GM19351 (cell line): ENCODE measurements around the gene CLP1.

Experiments
- ATAC-seq: cut with Tn5 transposase; IDR thresholded peaks from one replicate; pipeline ENCODE4 v1.9.1; 2021; ENCODE audit warnings: mild to moderate bottlenecking, moderate library complexity; ENCODE audit not compliant: unreplicated experiment

The CLP1 gene

DNA sequence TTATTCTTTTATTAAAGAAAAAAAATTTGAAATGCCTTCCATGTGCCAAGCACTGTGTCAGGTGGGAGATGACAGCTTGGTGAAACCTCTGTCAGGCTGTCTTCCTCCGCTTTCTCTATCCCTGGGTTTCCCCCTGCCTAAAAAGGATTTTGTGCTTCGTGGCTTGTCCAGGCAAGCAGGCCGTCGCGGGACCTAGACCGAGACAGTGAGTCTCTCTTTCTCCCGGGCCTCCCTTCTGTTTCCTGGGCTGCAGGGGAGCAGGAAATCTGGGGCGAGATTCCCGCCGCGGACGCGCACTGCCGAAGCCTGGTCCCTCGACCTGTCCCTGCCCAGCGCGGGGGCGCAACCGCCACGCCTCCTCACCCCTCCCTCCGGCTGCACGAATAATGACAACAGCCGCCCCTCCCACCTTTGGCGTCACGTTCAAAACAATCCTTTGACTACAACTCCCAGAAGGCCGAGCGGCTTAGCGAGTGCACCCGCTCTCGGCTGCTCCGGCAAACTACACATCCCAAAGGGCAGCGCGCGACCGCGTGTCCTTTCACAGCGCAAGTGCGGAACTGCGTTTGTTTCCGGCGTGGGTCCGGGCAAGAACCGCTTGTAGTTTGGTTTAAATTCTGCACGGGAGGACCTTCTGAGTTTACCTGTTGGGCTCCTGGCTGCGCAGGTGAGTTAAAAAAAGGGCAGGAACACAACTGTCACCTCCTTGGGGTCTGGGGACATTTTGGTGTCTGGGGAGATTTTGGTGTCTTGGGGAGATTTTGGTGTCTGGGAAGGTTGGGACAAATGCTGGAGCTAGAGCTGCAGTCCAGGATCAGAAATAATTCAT is at the start of gene CLP1:
CLP1 (plus strand) TSS at position 569 of the 829 bp plus-strand sequence. CDS start 1,715 bp downstream, outside the sequence.
- peak; percentile 98 for ATAC-seq

GRCh38 chr11:57610170-57610569 is 47.4 kb upstream of the CLP1 start:
- no peak for ATAC-seq

DNA sequence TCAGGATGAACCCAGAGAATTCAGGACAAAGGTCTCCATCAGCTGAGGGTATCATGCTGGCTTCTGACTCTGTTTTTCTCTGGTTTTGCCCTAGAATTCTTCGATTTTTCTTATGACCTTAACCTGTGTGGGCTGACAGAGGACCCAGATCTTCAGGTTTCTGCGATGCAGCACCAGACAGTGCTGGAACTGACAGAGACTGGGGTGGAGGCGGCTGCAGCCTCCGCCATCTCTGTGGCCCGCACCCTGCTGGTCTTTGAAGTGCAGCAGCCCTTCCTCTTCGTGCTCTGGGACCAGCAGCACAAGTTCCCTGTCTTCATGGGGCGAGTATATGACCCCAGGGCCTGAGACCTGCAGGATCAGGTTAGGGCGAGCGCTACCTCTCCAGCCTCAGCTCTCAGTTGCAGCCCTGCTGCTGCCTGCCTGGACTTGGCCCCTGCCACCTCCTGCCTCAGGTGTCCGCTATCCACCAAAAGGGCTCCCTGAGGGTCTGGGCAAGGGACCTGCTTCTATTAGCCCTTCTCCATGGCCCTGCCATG is 43.3 kb upstream of the CLP1 start:
- ATAC-seq: no peak

- ATAC-seq: no peak
Measured at GRCh38 chr11:57615308-57615707, 42.3 kb upstream of the CLP1 start.

DNA sequence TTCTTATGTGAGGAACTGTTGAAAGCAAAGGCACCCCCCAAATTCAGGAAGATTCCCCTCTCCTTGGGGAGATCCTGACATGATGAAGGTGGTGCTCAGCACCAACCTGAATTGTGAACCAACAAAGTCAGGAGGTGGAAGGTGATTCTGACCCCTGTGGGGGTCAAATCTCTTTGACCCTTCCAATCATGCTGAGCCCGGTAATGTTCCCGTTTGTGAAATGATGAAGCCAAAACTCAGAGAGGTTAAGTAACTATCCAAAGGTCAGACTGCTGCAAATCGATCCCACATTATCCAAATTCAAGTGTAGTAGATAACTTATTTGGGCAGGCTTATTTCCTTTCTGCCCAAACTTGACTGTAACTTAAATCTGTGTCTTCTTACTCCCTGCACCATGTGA is 41.0 kb upstream of the CLP1 start:
- ATAC-seq: no peak

GRCh38 chr11:57618438-57618837 is 39.1 kb upstream of the CLP1 start:
- ATAC-seq: no peak

DNA sequence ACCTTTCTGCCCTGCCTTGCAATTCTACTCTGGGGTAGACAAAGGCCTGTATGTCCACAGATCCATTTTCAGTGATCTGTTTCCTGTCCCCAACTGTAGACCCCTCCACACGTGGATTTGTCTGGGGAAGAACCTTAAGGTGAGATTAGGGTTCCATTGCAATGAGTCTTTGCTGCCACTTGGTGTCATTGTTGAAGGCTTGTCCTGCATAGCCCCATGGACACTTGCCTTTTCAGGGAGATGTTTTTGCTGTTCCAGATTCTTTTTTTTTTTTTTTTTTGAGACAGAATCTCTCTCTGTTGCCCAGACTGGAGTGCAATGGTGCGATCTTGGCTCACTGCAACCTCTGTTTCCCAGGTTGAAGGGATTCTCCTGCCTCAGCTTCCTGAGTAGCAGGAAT is 38.2 kb upstream of the CLP1 start:
- no peak for ATAC-seq

GRCh38 chr11:57620467-57620866 is 37.1 kb upstream of the CLP1 start:
- no peak for ATAC-seq

DNA sequence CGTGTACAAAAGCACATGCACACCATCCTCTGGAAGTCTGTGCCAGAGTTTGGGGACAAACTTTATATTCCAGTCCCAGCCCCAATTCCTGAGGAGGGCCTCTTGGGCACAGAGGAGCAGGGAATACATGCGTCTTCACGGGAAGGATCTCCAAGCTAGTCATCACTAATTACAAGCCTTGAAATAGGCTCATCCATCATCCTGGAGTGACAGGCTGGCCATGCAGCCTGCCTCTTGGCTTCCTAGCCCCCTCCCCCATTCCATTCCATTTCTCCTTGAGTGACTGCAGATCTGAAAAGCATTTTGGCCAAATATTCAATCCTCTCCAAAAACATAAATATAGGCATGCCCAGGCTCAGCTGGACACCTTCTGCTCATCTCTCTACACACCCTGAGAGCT is 35.3 kb upstream of the CLP1 start:
- no peak for ATAC-seq

DNA sequence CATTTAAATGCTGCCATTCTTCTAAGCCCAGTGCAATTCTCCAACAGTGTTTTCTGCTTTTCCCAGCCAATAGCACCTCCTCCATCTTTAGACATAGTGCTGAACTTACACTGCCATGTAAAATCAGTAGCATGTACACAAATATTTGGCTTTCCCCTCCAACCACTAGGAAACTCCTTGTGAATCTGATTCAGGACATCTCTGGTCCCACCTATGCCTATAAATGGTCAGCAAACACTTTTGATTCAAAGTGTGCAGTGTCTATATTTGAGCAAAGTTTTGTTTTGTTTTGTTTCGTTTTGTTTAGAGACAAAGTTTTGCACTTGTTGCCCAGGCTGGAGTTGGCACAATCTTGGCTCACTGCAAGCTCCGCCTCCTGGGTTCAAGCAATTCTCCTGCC is 32.7 kb upstream of the CLP1 start:
- ATAC-seq: no peak

DNA sequence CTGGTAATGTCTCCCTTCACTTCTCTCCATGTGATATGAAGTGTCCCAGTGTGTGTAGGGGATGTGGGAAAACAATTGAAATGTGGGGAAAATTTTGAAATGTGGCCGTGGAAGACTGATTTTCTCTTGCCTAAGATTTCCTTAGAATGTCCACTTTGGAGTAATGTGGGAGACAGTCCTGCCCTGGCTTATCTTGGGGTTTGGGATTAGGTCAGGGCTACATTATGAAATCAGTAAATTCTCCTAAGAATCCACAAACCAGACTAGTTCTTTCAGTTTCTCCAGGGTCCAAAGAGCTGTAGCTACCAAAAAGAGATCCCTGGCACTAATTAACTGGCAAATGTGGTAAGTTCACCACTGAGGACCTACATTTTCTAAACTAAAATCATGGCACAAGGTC is 30.7 kb upstream of the CLP1 start:
- no peak for ATAC-seq

DNA sequence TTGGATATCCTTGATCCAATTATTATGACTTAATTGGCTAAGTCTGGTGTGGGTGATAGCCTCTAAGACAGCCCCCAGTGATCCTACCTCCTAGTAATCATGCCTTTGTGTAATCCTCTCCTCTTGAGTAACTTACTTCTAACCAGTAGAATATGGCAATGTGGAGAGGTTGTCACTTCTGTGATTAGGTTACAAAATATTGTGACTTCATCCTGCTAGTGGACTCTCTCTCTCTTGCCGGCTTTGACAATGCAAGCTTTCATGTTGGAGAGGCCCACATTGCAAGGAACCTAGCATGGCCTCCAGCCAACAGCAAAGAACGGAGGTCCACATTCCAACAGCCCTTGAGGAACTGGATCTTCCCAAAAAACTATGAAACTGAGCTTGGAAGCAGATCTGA is 27.4 kb upstream of the CLP1 start:
- no peak for ATAC-seq

DNA sequence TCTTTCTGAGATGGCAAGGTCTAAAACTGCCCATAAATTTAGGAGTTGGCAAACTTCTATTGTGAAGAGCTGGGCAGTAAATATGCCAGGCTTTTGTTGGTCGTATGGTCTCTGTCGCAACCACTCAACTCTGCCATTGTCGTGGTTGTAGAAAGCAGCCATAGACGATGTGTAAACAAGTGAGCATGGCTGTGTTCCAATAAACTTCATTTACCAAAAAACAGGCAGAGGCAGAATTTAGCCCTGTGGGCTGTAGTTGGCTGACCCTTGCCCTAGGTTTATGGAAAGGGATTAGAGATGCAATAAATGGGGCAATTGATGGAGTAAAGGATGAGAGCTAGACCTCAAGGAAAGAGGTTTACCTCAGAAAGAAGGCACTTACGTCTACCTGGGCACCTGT is 25.4 kb upstream of the CLP1 start:
- ATAC-seq: no peak

GRCh38 chr11:57633394-57634070 is 24.0 kb upstream of the CLP1 start:
- no peak for ATAC-seq

GRCh38 chr11:57634311-57634710 is 23.3 kb upstream of the CLP1 start:
- ATAC-seq: no peak

DNA sequence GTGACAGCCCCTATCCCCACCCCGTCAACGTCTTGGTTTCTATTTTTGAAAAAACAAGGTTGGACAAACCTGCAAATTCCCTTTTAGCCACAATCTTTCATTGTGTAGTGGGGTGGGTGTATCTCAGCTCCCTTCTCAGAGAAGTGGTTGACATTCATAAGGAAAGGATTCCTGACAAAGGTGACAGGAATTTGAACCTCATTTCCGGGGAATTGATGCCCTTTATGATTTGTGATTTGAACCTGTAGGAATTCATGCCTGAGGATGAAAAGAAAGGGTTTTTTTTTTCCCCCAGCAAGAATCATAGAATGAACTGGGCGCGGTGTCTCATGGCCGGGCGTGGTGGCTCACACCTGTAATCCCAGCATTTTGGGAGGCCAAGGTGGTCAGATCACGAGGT is 22.3 kb upstream of the CLP1 start:
- ATAC-seq: no peak

DNA sequence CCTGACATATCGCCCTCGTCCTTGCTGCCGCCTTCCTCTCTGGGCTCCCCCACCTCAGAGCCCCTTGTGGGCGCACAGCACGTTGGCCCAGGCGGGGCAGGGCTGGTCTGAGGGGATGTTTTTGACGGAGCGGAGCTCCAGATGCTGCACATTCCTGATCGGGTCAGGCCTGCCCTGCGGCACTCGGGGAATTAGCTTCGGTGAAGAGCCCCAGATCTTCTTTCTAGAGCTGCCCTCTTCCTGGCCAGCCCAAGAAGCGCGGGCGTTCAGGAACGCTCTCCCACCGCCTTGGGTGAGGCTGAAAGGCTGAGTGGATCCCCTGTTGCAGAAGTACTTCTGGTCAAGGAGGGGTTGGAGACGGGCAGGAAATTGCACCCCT is 19.9 kb upstream of the CLP1 start:
- ATAC-seq: no peak

- ATAC-seq: no peak
Measured at GRCh38 chr11:57638005-57638781, 19.4 kb upstream of the CLP1 start.

GRCh38 chr11:57638811-57639320 is 18.7 kb upstream of the CLP1 start:
- no peak for ATAC-seq

DNA sequence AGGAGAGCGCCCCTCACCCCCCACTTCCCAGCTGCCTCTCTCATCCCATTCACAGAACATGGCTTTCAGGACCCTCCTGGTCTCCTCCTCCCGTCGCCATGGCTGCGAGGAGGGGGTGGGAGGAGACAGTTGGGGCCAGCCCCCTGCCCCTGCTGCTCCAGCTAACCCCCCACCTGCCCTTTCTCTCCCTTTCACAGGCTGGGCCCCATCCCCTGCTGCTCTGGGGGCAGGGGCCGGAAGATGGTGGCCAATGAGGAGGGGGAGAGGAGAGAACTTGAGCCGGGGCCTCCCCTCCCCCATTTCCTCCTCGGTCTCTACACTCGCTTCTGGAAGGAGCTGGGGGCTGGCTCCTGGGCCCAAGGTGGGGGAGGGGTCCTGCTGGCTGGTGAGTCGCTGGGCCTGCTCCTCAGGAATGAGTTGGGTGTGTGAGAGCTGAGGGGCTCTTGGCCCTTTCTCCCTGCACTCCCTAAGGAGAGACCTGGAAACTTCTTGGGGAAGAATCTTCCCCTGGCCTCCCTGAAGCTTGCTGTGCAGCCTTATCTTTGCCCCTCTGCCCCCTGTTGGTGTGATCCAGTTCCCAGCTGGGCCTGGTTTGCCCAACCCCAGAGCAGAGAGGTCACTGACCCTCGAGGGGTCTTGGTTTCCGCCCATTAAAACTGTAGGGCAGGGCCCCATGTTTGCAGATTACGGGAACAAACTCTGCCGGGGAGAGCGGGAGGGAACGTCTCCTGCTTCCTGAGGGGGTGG is 18.1 kb upstream of the CLP1 start:
- no peak for ATAC-seq
